Renal pelvis (tissue), 4 donors: ENCODE measurements around the gene GDF7. TPM values are rescaled to one million over a fixed set of nuclear protein-coding genes. Genes with fewer than 3 reads are reported as not detected.
"Not testable (repeated sequence)": the region's sequence is repeated elsewhere in the genome, so short reads cannot be mapped to it uniquely, and the experiment has no call there.

ENCODE experiments used
- DNase-seq: peaks from one replicate; pipeline ENCODE4 v3.0.0-alpha.2; 2013
- polyA plus RNA-seq, 3 donors: library from polyadenylated mRNA; unstranded; fragments of 120-200 nt; gene quantifications; one replicate each; pipeline ENCODE4 v1.2.1, GENCODE V29; 2013; ENCODE audit not compliant: insufficient read length in 3 of 3

The GDF7 gene
- polyA plus RNA-seq, 3 donors: 2.7 to 4.7 (median 4.1) TPM

- no peak for DNase-seq
These were observed 26.4 kb downstream of the GDF7 start for GRCh38 chr2:20693317-20693716.

- DNase-seq: no peak
These were observed 29.4 kb downstream of the GDF7 start for GRCh38 chr2:20696366-20696765.

- DNase-seq: no peak
These were observed 30.5 kb downstream of the GDF7 start for GRCh38 chr2:20697322-20697934.

- no peak for DNase-seq
These were observed 32.1 kb downstream of the GDF7 start for GRCh38 chr2:20698916-20699613.

- DNase-seq: no peak
These were observed 35.6 kb downstream of the GDF7 start for GRCh38 chr2:20702563-20702962.

- DNase-seq: no peak
These were observed 37.9 kb downstream of the GDF7 start for GRCh38 chr2:20704886-20705285.

GRCh38 chr2:20706217-20706616 lies 39.3 kb downstream of the GDF7 start:
- no peak for DNase-seq

- no peak for DNase-seq
These were observed 39.8 kb downstream of the GDF7 start for GRCh38 chr2:20706786-20707185.

- DNase-seq: no peak
These were observed 40.7 kb downstream of the GDF7 start for GRCh38 chr2:20707601-20708000.

GRCh38 chr2:20711641-20712040 lies 44.7 kb downstream of the GDF7 start:
- DNase-seq: not testable (repeated sequence)

GRCh38 chr2:20713585-20713984 lies 46.6 kb downstream of the GDF7 start:
- DNase-seq: not testable (repeated sequence)

- DNase-seq: not testable (repeated sequence)
These were observed 47.5 kb downstream of the GDF7 start for GRCh38 chr2:20714412-20714811.

- not testable (repeated sequence) for DNase-seq
These were observed 49.2 kb downstream of the GDF7 start for GRCh38 chr2:20716164-20716563.

GRCh38 chr2:20717641-20718040 lies 50.7 kb downstream of the GDF7 start:
- DNase-seq: no peak

GRCh38 chr2:20722592-20723240 lies 55.8 kb downstream of the GDF7 start:
- DNase-seq: no peak

GRCh38 chr2:20723543-20723942 lies 56.6 kb downstream of the GDF7 start:
- no peak for DNase-seq

- DNase-seq: no peak
These were observed 57.6 kb downstream of the GDF7 start for GRCh38 chr2:20724500-20725053.

GRCh38 chr2:20725782-20726181 lies 58.8 kb downstream of the GDF7 start:
- DNase-seq: no peak

GRCh38 chr2:20726913-20727312 lies 60.0 kb downstream of the GDF7 start:
- no peak for DNase-seq

- DNase-seq: no peak
These were observed 61.3 kb downstream of the GDF7 start for GRCh38 chr2:20728114-20728758.
